GM19468 (cell line): ENCODE data around the gene RIT2.

ENCODE experiments used
- ATAC-seq: cut with Tn5 transposase; IDR thresholded peaks from one replicate; pipeline ENCODE4 v1.9.1; 2021; ENCODE audit warnings: mild to moderate bottlenecking, moderate library complexity, moderate number of reproducible peaks; ENCODE audit not compliant: unreplicated experiment; ENCODE audit errors: extremely low read depth

Gene RIT2

DNA sequence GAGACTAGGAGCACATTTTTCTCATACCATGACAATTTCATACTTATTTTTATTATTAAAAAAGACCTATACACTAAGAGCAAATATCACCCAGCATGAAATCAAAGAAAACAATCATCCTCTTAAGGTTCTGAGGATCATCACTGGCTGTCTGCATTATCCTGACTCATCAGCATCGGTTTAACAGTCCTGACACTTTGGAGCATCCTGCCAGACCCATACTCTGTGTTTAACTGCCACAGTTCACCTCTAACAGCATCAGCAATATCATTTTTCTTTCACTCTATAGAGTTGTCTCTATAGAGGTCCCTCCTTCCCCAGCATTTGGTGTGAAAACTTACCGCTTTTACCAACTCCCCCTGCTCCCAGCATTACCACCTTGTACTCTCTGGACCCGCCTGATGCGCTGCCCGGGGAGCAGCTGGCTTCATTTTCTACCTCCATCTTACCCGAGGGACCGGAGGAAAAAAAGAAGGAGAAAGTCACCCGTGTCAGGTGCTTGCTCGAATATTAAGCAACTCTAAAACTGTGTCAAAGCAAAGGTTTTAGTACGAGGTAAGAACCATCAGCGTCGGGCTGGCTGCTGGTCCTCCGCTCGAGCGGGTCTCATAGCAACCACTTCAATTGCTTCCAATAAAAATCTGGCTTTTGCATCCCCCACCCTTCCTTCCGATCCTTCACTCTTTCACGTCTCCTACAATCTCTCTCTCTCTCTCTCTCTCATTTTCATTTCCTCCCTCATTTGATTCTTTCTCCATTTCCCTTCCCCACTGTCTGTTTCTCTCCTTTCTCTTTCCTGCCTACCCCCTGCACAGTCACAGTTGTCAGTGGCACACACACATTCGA lies at the start of gene RIT2:
Gene RIT2, minus strand, starts transcription at position 610 of the 846 bp plus-strand sequence.
- no peak for ATAC-seq

DNA sequence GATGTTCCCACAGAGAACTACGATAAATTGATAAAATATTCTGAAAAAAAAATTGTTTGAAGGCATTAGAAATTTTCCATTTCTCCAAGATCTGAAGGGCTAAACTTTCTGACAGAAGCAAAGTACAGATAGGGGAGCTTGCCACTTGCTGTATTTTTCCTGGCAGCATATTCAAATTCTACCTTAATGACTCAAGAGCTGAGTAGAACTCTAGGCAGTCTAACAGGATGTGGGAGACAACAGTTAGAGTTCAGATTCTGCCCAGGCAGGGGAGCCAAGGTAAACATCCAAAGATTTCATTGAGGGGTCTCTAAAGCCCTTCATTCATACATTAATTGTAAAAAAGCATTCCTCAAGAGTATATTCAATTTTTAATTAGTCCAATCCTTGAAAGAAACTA lies 46.0 kb upstream of the RIT2 start:
- no peak for ATAC-seq

DNA sequence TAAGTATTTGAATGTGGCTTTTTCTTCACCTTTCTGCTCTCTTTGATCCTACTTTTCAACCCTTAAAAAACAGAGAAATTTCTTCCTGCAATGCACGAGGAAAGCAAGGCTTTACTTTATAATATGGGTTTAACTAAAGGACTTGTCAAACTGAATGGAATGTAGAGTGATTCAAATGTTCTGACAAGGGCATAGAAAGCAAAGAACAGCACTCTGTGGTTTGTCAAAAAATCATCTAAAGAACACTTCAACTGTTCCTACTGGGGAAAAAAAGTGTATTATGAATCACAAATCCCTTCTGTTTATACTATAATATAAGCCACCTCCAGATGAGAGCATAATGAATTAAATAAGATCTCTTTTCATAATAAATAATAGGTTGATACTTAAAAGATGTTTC lies 45.0 kb upstream of the RIT2 start:
- ATAC-seq, result no peak

- no peak for ATAC-seq
Measured at GRCh38 chr18:43159926-43160325, 44.4 kb upstream of the RIT2 start.

GRCh38 chr18:43159086-43159770 lies 43.7 kb upstream of the RIT2 start:
- no peak for ATAC-seq

DNA sequence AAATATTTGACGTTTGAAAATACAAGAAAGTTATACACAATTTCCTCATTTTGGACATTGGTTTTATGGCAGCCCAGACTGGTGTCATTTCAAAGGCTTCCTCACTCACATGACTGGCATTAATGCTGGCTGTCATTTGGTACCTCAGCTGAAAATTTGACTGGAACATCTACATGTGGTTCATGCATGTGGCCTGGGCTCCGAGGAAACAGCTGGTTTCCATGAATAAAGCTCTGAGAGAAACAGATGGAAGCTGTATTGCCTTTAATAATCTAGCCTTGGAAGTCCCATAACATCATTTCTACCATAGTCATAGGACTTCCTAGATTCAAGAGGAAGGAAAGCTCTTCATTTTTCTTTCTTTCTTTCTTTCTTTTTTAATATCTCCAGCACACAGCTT lies 42.9 kb upstream of the RIT2 start:
- ATAC-seq, result no peak

- no peak for ATAC-seq
Measured at GRCh38 chr18:43155842-43156241, 40.4 kb upstream of the RIT2 start.

DNA sequence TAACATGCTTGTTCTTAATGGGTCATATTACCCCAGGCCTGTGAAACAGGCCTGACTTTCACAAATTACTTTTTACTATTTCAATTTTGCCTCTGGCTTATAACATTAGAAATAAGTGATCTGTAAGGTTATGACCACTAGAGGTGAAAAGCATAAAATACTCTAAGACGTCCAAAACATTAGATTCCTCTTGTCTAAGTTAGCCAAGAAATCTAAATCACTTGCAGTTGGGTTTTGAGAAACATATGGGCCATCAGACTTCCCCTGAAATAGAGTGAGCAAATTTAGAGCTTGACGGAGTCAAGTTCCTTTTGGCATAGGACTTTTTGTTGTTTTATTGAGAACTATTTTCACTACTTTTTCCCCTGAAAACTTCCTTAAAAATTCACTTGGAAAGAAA lies 32.7 kb upstream of the RIT2 start:
- ATAC-seq, result no peak

DNA sequence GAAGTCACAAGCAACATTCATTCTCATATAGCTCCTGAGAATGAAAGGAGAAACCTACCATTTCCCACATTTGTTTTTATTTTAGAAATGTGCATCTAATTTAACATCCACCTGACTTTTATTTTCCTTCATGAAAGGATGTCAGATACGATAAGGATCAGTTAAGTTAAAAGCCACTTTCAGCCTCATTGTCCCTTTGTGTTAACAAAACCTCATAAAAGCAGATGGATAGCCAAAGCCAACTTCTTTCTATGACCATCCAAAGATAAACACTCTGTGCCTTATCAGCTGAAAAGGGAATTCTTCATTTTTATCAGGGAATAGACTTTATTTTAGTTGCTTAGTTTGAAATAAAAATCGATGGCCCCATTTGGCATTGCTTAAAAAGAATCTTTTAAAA lies 25.7 kb upstream of the RIT2 start:
- ATAC-seq, result no peak

DNA sequence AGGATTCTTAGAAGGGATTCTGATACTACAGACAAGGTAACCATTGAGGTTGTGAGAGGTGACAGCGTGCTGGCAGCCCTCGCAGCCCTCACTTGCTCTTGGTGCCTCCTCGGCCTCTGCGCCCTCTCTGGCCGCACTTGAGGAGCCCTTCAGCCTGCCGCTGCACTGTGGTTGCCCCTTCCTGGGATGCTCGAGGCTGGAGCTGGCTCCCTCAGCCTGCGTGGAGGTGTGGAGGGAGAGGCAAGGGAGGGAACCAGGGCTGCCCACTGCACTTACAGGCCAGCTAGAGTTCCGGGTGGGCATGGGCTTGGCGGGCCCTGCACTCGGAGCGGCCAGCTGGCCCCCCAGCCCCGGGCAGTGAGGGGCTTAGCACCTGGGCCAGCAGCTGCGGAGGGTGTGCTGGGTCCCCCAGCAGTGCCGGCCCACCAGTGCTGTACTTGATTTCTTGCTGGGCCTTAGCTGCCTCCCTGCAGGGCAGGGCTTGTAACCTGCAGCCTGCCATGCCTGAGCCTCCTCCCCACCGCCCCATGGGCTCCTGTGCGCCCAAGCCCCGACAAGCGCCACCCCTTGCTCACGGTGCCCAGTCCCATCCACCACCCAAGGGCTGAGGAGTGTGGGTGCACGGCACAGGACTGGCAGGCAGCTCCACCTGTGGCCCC lies 23.9 kb upstream of the RIT2 start:
- no peak for ATAC-seq

DNA sequence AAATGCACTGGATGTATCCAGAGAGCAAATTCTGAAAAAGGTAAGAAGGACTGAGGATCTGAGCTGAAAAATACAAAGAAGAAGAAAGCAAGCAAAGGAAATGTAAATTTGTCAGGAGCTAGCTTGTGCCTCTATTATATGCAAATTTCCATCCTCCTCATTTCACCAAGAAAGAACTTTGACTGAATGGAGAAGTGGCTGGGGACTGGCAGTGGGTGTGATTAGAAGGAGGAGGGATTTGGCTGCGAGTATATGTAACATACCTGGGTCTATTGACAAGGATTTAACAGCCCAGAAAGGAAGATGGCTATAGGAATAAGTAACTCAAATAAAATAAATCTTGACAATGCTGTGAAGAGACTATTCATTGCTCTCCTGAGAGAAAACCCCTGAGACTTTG lies 19.4 kb upstream of the RIT2 start:
- ATAC-seq, result no peak

GRCh38 chr18:43130716-43131260 lies 15.3 kb upstream of the RIT2 start:
- ATAC-seq, result no peak

GRCh38 chr18:43129946-43130524 lies 14.6 kb upstream of the RIT2 start:
- no peak for ATAC-seq

GRCh38 chr18:43125471-43125870 lies 10.0 kb upstream of the RIT2 start:
- no peak for ATAC-seq

- no peak for ATAC-seq
Measured at GRCh38 chr18:43122955-43123354, 7.5 kb upstream of the RIT2 start.

GRCh38 chr18:43116699-43117294 lies 1.3 kb upstream of the RIT2 start:
- no peak for ATAC-seq

DNA sequence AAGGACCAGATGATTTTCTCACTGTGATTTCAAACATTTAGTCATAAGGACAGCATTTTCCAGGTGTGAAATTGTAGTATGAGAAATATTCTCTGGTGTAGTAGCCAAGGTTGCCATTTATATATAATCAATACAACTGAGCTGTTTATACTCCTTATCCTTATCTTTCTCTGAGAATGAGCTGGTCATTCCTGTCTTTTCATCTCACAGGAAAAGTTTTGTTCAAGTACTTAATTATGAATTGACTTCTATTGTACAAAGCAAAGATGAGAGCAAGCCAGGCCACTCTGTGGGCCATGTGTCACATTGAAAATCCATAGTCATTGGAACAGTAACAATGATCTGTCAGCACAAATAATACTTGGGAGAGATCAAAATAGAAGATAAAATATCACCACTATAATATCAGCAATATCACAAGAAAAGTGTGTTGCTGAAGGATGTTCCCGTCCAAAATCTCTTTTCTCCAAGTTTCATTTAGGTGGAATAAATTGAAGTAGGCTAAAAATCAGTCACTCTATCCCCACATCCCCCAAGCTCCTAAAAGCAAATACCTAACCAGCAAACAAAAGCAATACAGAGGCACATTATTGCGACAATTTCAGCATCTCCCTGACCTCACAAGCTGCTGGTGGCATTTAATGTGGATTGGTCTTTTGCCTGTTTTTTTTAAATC lies 2.1 kb downstream of the RIT2 start:
- ATAC-seq, result no peak

DNA sequence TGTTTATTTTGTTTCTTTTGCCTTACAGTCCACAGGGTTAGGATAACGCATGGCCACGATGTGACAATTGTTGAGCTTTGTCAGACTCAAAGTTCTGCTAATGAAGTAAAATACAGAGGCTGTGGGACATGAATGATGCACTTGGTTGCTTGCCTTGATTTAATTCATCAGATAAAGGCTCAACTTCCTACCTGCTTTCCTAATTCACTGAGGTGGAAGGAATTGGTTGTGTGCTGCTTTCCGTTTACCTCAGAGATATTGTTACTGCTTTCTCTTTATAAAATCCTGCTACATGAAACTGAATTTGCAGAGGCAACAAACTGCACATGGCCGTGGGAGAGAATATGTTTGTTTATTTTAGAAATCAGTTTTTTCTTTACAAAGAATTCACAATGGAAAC lies 6.6 kb downstream of the RIT2 start:
- no peak for ATAC-seq

DNA sequence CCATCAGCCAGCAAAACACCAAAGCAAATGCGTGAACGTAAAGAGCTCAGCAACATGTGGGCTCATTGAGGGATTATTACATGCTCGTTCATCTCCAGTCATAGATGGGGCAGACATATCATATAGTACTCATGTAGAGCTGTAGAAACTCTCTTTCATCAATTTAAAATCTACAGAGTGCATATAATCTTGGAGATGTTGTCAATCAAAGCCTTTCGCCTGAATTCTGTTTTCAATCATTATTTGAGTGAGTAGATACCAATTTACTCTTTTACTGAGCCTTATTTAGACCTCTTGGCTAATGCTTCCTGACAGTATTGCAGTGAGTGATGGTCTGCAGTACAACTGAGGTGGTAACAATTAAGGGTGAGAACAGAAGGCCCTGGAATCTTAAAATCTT lies 7.0 kb downstream of the RIT2 start:
- ATAC-seq, result no peak

DNA sequence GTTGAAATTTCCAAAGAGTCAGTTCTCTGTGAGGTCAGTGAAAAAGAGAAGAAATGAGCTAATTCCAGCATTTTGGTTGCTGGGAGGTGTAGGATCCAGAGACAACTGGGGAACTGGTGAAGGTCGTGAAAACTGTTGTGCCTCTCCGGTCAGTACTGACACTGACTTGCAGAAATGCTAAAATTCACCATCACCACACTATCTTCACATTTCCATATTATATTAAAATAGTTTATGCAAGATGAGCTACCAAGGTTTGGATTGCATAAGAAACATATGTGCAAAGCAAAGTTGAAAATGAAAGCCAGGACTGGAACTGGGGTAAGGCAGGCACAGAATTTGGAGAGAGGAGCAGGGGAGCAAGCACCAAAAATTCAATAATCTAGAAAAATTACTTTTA lies 21.8 kb downstream of the RIT2 start:
- no peak for ATAC-seq
